HepG2 (cell line): ENCODE data around the gene TGFA. TPM values are rescaled to one million over a fixed set of nuclear protein-coding genes. Genes with fewer than 3 reads are reported as not detected.

Source experiments
- ATF7-NPFF ChIP-seq: sonication (generic); formaldehyde crosslinking; IDR thresholded peaks from 2 replicates; pipeline ENCODE4 v1.8.1; 2023; ENCODE audit warnings: mild to moderate bottlenecking, low read depth, missing genetic modification reagents, moderate library complexity
- KDM5A ChIP-seq: fragments of 200-600 bp; sonication (generic); IDR thresholded peaks from 2 replicates; pipeline ENCODE4 v1.7.0; 2018; ENCODE audit warnings: antibody characterized with exemption, mild to moderate bottlenecking, low read length, borderline replicate concordance
- MYC ChIP-seq: sonication (generic); formaldehyde crosslinking; IDR thresholded peaks from 2 replicates; pipeline ENCODE4 v1.9.0; 2021; ENCODE audit warnings: missing genetic modification reagents, borderline replicate concordance
- NONO ChIP-seq, 2 experiments: fragments of 450-650 bp in 1 of 2; sonication (generic) in 1 of 2; formaldehyde crosslinking in 1 of 2; IDR thresholded peaks in 1 of 2; conservative IDR thresholded peaks in 1 of 2; 2 replicates each; pipeline versions ENCODE4 v1.6.1 to v1.8.0; 2017 to 2022; ENCODE audit warnings: mild to moderate bottlenecking in 1 of 2, missing genetic modification reagents in 1 of 2, moderate library complexity in 1 of 2
- PTBP1 ChIP-seq: fragments of 200-400 bp; formaldehyde crosslinking; IDR thresholded peaks from 2 replicates; pipeline ENCODE4 v1.6.1; 2018; ENCODE audit warnings: low read length, low read depth; ENCODE audit not compliant: poor library complexity, severe bottlenecking
- RAD21 ChIP-seq: fragments of 450-650 bp; formaldehyde crosslinking; IDR thresholded peaks from 2 replicates; pipeline ENCODE4 v1.5.0; 2020; ENCODE audit warnings: mild to moderate bottlenecking
- TOPORS ChIP-seq: sonication (generic); formaldehyde crosslinking; IDR thresholded peaks from 2 replicates; pipeline ENCODE4 v1.8.0; 2023; ENCODE audit warnings: mild to moderate bottlenecking, missing genetic modification reagents
- ZFP1 ChIP-seq: IDR thresholded peaks from 2 replicates; pipeline ENCODE4 v1.6.1; 2016
- ZNF296 ChIP-seq: sonication (generic); formaldehyde crosslinking; conservative IDR thresholded peaks from 2 replicates; pipeline ENCODE4 v1.5.0; 2020; ENCODE audit warnings: mild to moderate bottlenecking, missing genetic modification reagents
- ZNF549 ChIP-seq: sonication (generic); formaldehyde crosslinking; IDR thresholded peaks from 2 replicates; pipeline ENCODE4 v1.5.0; 2020; ENCODE audit warnings: missing genetic modification reagents
- ZNF737 ChIP-seq: sonication (generic); formaldehyde crosslinking; IDR thresholded peaks from 2 replicates; pipeline ENCODE4 v1.5.0; 2020; ENCODE audit warnings: missing genetic modification reagents, mild to moderate bottlenecking, borderline replicate concordance
- ZNF816 ChIP-seq: sonication (generic); formaldehyde crosslinking; IDR thresholded peaks from 2 replicates; pipeline ENCODE4 v1.8.0; 2022; ENCODE audit warnings: missing genetic modification reagents, mild to moderate bottlenecking, borderline replicate concordance
- polyA plus RNA-seq, 8 experiments: library from polyadenylated mRNA; depleted of rRNA in 3 of 8; stranded (reverse) in 7 of 8; unstranded in 1 of 8; fragments of >200 nt; fragmentation: Illumina TruSeq in 4 of 8; extraction: Trizol in 4 of 8; gene quantifications; 2 replicates each; pipeline versions ENCODE4 v1.2.1 to v1.2.3, GENCODE V29; 2011 to 2016; ENCODE audit warnings: low read depth in 4 of 8, missing spikeins in 1 of 8, mixed read lengths in 1 of 8; ENCODE audit not compliant: insufficient read depth in 1 of 8
- total RNA-seq, 5 experiments: library from RNA; depleted of rRNA; stranded (reverse); fragments of >200 nt; fragmentation: Illumina TruSeq; extraction: Trizol; gene quantifications; 2 replicates each; pipeline ENCODE4 v1.2.3, GENCODE V29; 2016; ENCODE audit warnings: low read depth in 1 of 5
- TF ChIP-seq, protein P1 (sequence below): sonication (generic); formaldehyde crosslinking; IDR thresholded peaks from 2 replicates; pipeline ENCODE4 v1.4.0; 2020; ENCODE audit warnings: missing genetic modification reagents
- TF ChIP-seq, protein P2 (sequence below): sonication (generic); formaldehyde crosslinking; IDR thresholded peaks from 2 replicates; pipeline ENCODE4 v1.5.1; 2020; ENCODE audit warnings: mild to moderate bottlenecking, missing genetic modification reagents, borderline replicate concordance
- TF ChIP-seq, protein P3 (sequence below): sonication (generic); formaldehyde crosslinking; IDR thresholded peaks from 2 replicates; pipeline ENCODE4 v1.4.0; 2020; ENCODE audit warnings: missing genetic modification reagents, borderline replicate concordance
- TF ChIP-seq, protein P4 (sequence below): sonication (generic); formaldehyde crosslinking; IDR thresholded peaks from 2 replicates; pipeline ENCODE4 v1.4.0; 2020; ENCODE audit warnings: missing genetic modification reagents
- TF ChIP-seq, protein P5 (sequence below): sonication (generic); formaldehyde crosslinking; conservative IDR thresholded peaks from 2 replicates; pipeline ENCODE4 v1.4.0; 2020; ENCODE audit warnings: missing genetic modification reagents

The TGFA gene
- total and polyA plus RNA-seq, 2 of the 13 experiments (the other 11 are each of a cell fraction or from before 2014, with no cell fraction given): 7.8 to 15.3 TPM

DNA sequence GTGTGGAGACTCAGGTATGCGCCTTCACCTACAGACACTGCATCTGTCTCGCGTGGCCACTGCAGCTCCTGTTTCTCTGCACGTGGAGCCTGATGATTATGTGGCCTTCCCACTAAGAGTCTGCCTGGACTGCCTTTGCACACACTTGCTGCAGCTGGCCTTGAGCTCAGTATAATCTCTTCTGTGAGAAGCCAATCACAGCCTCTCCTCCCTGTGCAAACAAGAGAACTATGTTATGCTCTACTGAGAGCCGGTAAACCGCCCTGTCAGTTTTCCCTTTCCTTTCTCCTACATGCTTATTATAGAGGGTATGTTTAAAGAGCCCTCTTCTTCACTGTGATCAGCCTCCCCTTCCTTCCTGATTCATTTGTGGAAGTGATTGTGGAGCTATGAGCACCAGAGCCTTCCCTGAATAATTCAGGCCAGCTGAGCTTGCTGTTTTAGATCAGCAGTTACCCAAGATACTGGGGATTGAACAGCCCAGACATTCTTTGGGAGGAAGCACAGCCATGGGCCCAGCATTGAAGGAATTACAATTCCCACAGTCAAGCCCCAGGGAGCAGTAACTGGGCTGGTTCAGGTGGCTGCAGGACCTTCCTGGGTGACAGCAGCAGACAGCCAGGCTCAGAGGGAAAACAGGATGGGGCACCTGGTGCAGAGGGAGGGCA lies 3.7 kb upstream of the TGFA start (continued):
- TF ChIP-seq NONO (IDR thresholded peaks at IDR 0.05) (no peak), NONO (CRISPR knock-in tag; conservative IDR thresholded peaks at IDR 0.05) (peak; percentile 34; the same call in 1 of the 2 replicates), ZFP1 (CRISPR knock-in tag) (no peak), ZNF549 (no peak), MYC (CRISPR knock-in tag) (peak; percentile 86), KDM5A (no peak), ZNF296 (no peak), ATF7-NPFF (CRISPR knock-in tag) (no peak), PTBP1 (no peak), ZNF816 (CRISPR knock-in tag) (no peak), ZNF737 (CRISPR knock-in tag) (no peak), TOPORS (CRISPR knock-in tag) (no peak), RAD21 (CRISPR knock-in tag) (0 out of 2 replicates have a peak, but pooled peaks have one; percentile 25)
- TF ChIP-seq, protein P1, sequence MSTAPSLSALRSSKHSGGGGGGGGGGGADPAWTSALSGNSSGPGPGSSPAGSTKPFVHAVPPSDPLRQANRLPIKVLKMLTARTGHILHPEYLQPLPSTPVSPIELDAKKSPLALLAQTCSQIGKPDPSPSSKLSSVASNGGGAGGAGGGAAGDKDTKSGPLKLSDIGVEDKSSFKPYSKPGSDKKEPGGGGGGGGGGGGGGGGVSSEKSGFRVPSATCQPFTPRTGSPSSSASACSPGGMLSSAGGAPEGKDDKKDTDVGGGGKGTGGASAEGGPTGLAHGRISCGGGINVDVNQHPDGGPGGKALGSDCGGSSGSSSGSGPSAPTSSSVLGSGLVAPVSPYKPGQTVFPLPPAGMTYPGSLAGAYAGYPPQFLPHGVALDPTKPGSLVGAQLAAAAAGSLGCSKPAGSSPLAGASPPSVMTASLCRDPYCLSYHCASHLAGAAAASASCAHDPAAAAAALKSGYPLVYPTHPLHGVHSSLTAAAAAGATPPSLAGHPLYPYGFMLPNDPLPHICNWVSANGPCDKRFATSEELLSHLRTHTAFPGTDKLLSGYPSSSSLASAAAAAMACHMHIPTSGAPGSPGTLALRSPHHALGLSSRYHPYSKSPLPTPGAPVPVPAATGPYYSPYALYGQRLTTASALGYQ (CRISPR knock-in tag): peak; percentile 21; the same call in 1 of the 2 replicates
- TF ChIP-seq, protein P2, sequence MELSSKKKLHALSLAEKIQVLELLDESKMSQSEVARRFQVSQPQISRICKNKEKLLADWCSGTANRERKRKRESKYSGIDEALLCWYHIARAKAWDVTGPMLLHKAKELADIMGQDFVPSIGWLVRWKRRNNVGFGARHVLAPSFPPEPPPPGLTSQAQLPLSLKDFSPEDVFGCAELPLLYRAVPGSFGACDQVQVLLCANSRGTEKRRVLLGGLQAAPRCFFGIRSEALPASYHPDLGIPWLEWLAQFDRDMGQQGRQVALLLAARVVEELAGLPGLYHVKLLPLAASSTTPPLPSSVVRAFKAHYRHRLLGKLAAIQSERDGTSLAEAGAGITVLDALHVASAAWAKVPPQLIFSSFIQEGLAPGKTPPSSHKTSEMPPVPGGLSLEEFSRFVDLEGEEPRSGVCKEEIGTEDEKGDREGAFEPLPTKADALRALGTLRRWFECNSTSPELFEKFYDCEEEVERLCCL: peak; percentile 7; the same call in 1 of the 2 replicates
- TF ChIP-seq, protein P3, sequence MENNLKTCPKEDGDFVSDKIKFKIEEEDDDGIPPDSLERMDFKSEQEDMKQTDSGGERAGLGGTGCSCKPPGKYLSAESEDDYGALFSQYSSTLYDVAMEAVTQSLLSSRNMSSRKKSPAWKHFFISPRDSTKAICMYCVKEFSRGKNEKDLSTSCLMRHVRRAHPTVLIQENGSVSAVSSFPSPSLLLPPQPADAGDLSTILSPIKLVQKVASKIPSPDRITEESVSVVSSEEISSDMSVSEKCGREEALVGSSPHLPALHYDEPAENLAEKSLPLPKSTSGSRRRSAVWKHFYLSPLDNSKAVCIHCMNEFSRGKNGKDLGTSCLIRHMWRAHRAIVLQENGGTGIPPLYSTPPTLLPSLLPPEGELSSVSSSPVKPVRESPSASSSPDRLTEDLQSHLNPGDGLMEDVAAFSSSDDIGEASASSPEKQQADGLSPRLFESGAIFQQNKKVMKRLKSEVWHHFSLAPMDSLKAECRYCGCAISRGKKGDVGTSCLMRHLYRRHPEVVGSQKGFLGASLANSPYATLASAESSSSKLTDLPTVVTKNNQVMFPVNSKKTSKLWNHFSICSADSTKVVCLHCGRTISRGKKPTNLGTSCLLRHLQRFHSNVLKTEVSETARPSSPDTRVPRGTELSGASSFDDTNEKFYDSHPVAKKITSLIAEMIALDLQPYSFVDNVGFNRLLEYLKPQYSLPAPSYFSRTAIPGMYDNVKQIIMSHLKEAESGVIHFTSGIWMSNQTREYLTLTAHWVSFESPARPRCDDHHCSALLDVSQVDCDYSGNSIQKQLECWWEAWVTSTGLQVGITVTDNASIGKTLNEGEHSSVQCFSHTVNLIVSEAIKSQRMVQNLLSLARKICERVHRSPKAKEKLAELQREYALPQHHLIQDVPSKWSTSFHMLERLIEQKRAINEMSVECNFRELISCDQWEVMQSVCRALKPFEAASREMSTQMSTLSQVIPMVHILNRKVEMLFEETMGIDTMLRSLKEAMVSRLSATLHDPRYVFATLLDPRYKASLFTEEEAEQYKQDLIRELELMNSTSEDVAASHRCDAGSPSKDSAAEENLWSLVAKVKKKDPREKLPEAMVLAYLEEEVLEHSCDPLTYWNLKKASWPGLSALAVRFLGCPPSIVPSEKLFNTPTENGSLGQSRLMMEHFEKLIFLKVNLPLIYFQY: no peak
- TF ChIP-seq, protein P4, sequence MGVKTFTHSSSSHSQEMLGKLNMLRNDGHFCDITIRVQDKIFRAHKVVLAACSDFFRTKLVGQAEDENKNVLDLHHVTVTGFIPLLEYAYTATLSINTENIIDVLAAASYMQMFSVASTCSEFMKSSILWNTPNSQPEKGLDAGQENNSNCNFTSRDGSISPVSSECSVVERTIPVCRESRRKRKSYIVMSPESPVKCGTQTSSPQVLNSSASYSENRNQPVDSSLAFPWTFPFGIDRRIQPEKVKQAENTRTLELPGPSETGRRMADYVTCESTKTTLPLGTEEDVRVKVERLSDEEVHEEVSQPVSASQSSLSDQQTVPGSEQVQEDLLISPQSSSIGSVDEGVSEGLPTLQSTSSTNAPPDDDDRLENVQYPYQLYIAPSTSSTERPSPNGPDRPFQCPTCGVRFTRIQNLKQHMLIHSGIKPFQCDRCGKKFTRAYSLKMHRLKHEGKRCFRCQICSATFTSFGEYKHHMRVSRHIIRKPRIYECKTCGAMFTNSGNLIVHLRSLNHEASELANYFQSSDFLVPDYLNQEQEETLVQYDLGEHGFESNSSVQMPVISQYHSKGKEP (CRISPR knock-in tag): no peak
- TF ChIP-seq, protein P5, sequence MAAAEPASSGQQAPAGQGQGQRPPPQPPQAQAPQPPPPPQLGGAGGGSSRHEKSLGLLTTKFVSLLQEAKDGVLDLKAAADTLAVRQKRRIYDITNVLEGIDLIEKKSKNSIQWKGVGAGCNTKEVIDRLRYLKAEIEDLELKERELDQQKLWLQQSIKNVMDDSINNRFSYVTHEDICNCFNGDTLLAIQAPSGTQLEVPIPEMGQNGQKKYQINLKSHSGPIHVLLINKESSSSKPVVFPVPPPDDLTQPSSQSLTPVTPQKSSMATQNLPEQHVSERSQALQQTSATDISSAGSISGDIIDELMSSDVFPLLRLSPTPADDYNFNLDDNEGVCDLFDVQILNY (CRISPR knock-in tag): no peak
